HG03280 (cell line): ENCODE measurements around the gene CDC37L1.
"Not testable (repeated sequence)": the region's sequence is repeated elsewhere in the genome, so short reads cannot be mapped to it uniquely, and the experiment has no call there.

Experiments used
- ATAC-seq: cut with Tn5 transposase; IDR thresholded peaks from one replicate; pipeline ENCODE4 v1.9.1; 2021; ENCODE audit warnings: mild to moderate bottlenecking, moderate library complexity; ENCODE audit not compliant: unreplicated experiment

The CDC37L1 gene

GRCh38 chr9:4679268-4680172 lies at the start of gene CDC37L1:
TSS of gene CDC37L1 (plus strand) at chr9:4679569. CDS start at chr9:4679768, 199 bp downstream.
- peak; percentile 96 for ATAC-seq

GRCh38 chr9:4630836-4631235 lies 48.5 kb upstream of the CDC37L1 start:
- ATAC-seq: no peak

- no peak for ATAC-seq
Observed at GRCh38 chr9:4638968-4639367, 40.4 kb upstream of the CDC37L1 start.

- ATAC-seq: no peak
Observed at GRCh38 chr9:4639420-4639819, 39.9 kb upstream of the CDC37L1 start.

- ATAC-seq: no peak
Observed at GRCh38 chr9:4640027-4640426, 39.3 kb upstream of the CDC37L1 start.

- ATAC-seq: no peak
Observed at GRCh38 chr9:4642351-4642750, 37.0 kb upstream of the CDC37L1 start.

- no peak for ATAC-seq
Observed at GRCh38 chr9:4654084-4654483, 25.3 kb upstream of the CDC37L1 start.

GRCh38 chr9:4654538-4654937 lies 24.8 kb upstream of the CDC37L1 start:
- no peak for ATAC-seq

GRCh38 chr9:4656196-4656595 lies 23.2 kb upstream of the CDC37L1 start:
- ATAC-seq: not testable (repeated sequence)

- no peak for ATAC-seq
Observed at GRCh38 chr9:4656621-4657020, 22.7 kb upstream of the CDC37L1 start.

- ATAC-seq: no peak
Observed at GRCh38 chr9:4657426-4658159, 21.8 kb upstream of the CDC37L1 start.

GRCh38 chr9:4660665-4661064 lies 18.7 kb upstream of the CDC37L1 start:
- not testable (repeated sequence) for ATAC-seq

- no peak for ATAC-seq
Observed at GRCh38 chr9:4661165-4661564, 18.2 kb upstream of the CDC37L1 start.

- no peak for ATAC-seq
Observed at GRCh38 chr9:4661611-4662010, 17.8 kb upstream of the CDC37L1 start.

- peak; percentile 81 for ATAC-seq
Observed at GRCh38 chr9:4662108-4662988, 17.0 kb upstream of the CDC37L1 start, which contains the start of gene PLPP6. TSS of gene PLPP6 (plus strand) at chr9:4662294. CDS start at chr9:4662376, 82 bp downstream.

- peak; percentile 8 for ATAC-seq
Observed at GRCh38 chr9:4662989-4663792, 16.2 kb upstream of the CDC37L1 start.

GRCh38 chr9:4663956-4664355 lies 15.4 kb upstream of the CDC37L1 start:
- ATAC-seq: no peak

GRCh38 chr9:4665357-4665756 lies 14.0 kb upstream of the CDC37L1 start:
- ATAC-seq: no peak

GRCh38 chr9:4666042-4666699 lies 13.2 kb upstream of the CDC37L1 start, which contains the start of gene SPATA6L:
TSS of gene SPATA6L (minus strand) at chr9:4666480. CDS start at chr9:4666250, 230 bp downstream.
- ATAC-seq: no peak
